ENCODE measurements around the gene MYLK.

MYLK gene

GRCh38 chr3:123883701-123884202 lies 380 bp downstream of the MYLK start:
- H3K27ac Mint-ChIP-seq = no peak overlapping the region
- H3K36me3 Mint-ChIP-seq = no peaks in the 10 kb centered on the region
- H3K9me3 Mint-ChIP-seq = no peaks in the 10 kb centered on the region
- peaks cover 10% of the 10 kb centered on the region for H3K4me1 Mint-ChIP-seq
- H3K4me3 Mint-ChIP-seq = no peak overlapping the region
- H3K27me3 Mint-ChIP-seq = peaks cover 43% of the 10 kb centered on the region

GRCh38 chr3:123883111-123883510 lies 1.0 kb downstream of the MYLK start:
- H3K27ac Mint-ChIP-seq = no peak overlapping the region
- H3K9me3 Mint-ChIP-seq = no peaks in the 10 kb centered on the region
- peak overlapping the region; percentile 3 for H3K4me3 Mint-ChIP-seq
- H3K4me1 Mint-ChIP-seq = peaks cover 10% of the 10 kb centered on the region
- no peaks in the 10 kb centered on the region for H3K36me3 Mint-ChIP-seq
- peaks cover 41% of the 10 kb centered on the region for H3K27me3 Mint-ChIP-seq

- H3K4me1 Mint-ChIP-seq = peaks cover 10% of the 10 kb centered on the region
- no peak overlapping the region for H3K4me3 Mint-ChIP-seq
- peaks cover 38% of the 10 kb centered on the region for H3K27me3 Mint-ChIP-seq
Observed at GRCh38 chr3:123881771-123882170, 2.4 kb downstream of the MYLK start.

GRCh38 chr3:123880998-123881561 lies 3.1 kb downstream of the MYLK start:
- peaks cover 10% of the 10 kb centered on the region for H3K4me1 Mint-ChIP-seq
- H3K27me3 Mint-ChIP-seq = peaks cover 36% of the 10 kb centered on the region
- no peaks in the 10 kb centered on the region for H3K36me3 Mint-ChIP-seq
- no peak overlapping the region for H3K4me3 Mint-ChIP-seq
- H3K9me3 Mint-ChIP-seq = no peaks in the 10 kb centered on the region
- H3K27ac Mint-ChIP-seq = peak overlapping the region; percentile 8

More at GRCh38 chr3:123881771-123882170, 2.4 kb downstream of the MYLK start:
- H3K9me3 Mint-ChIP-seq = no peaks in the 10 kb centered on the region
- H3K36me3 Mint-ChIP-seq = no peaks in the 10 kb centered on the region
- H3K27ac Mint-ChIP-seq = no peak overlapping the region

GRCh38 chr3:123878807-123879206 lies 5.3 kb downstream of the MYLK start:
- no peaks in the 10 kb centered on the region for H3K9me3 Mint-ChIP-seq
- no peaks in the 10 kb centered on the region for H3K36me3 Mint-ChIP-seq
- H3K4me3 Mint-ChIP-seq = no peak overlapping the region
- peaks cover 30% of the 10 kb centered on the region for H3K27me3 Mint-ChIP-seq
- no peak overlapping the region for H3K27ac Mint-ChIP-seq
- H3K4me1 Mint-ChIP-seq = peaks cover 10% of the 10 kb centered on the region

- peaks cover 27% of the 10 kb centered on the region for H3K27me3 Mint-ChIP-seq
- peaks cover 2% of the 10 kb centered on the region for H3K4me1 Mint-ChIP-seq
- no peaks in the 10 kb centered on the region for H3K36me3 Mint-ChIP-seq
- H3K27ac Mint-ChIP-seq = no peak overlapping the region
- H3K4me3 Mint-ChIP-seq = no peak overlapping the region
- H3K9me3 Mint-ChIP-seq = no peaks in the 10 kb centered on the region
Observed at GRCh38 chr3:123877965-123878364, 6.2 kb downstream of the MYLK start.

- Mint-ChIP-seq H3K27me3 (peaks cover 25% of the 10 kb centered on the region), H3K4me3 (no peak overlapping the region), H3K9me3 (no peaks in the 10 kb centered on the region), H3K4me1 (no peaks in the 10 kb centered on the region), H3K36me3 (no peaks in the 10 kb centered on the region), H3K27ac (no peak overlapping the region)
Observed at GRCh38 chr3:123877466-123877865, 6.7 kb downstream of the MYLK start.

GRCh38 chr3:123876858-123877257 lies 7.3 kb downstream of the MYLK start:
- H3K4me3 Mint-ChIP-seq = no peak overlapping the region

GRCh38 chr3:123872621-123873020 lies 11.5 kb downstream of the MYLK start:
- no peak overlapping the region for H3K4me3 Mint-ChIP-seq
- peaks cover 14% of the 10 kb centered on the region for H3K27me3 Mint-ChIP-seq
- H3K27ac Mint-ChIP-seq = no peak overlapping the region
- no peaks in the 10 kb centered on the region for H3K4me1 Mint-ChIP-seq
- no peaks in the 10 kb centered on the region for H3K36me3 Mint-ChIP-seq
- H3K9me3 Mint-ChIP-seq = no peaks in the 10 kb centered on the region

More at GRCh38 chr3:123876858-123877257, 7.3 kb downstream of the MYLK start:
- peaks cover 23% of the 10 kb centered on the region for H3K27me3 Mint-ChIP-seq
- H3K27ac Mint-ChIP-seq = no peak overlapping the region
- no peaks in the 10 kb centered on the region for H3K36me3 Mint-ChIP-seq
- no peaks in the 10 kb centered on the region for H3K9me3 Mint-ChIP-seq
- H3K4me1 Mint-ChIP-seq = no peaks in the 10 kb centered on the region

- Mint-ChIP-seq H3K4me3 (no peak overlapping the region), H3K27me3 (peaks cover 16% of the 10 kb centered on the region), H3K4me1 (no peaks in the 10 kb centered on the region), H3K27ac (no peak overlapping the region), H3K9me3 (no peaks in the 10 kb centered on the region), H3K36me3 (no peaks in the 10 kb centered on the region)
Observed at GRCh38 chr3:123871946-123872345, 12.2 kb downstream of the MYLK start.

GRCh38 chr3:123870033-123870432 lies 14.1 kb downstream of the MYLK start:
- no peaks in the 10 kb centered on the region for H3K36me3 Mint-ChIP-seq
- no peak overlapping the region for H3K27ac Mint-ChIP-seq
- no peaks in the 10 kb centered on the region for H3K9me3 Mint-ChIP-seq
- H3K4me1 Mint-ChIP-seq = no peaks in the 10 kb centered on the region
- H3K27me3 Mint-ChIP-seq = peaks cover 16% of the 10 kb centered on the region
- no peak overlapping the region for H3K4me3 Mint-ChIP-seq

GRCh38 chr3:123869165-123869564 lies 15.0 kb downstream of the MYLK start:
- H3K27me3 Mint-ChIP-seq = peaks cover 15% of the 10 kb centered on the region
- H3K9me3 Mint-ChIP-seq = no peaks in the 10 kb centered on the region

GRCh38 chr3:123864706-123865105 lies 19.4 kb downstream of the MYLK start:
- Mint-ChIP-seq H3K36me3 (no peaks in the 10 kb centered on the region), H3K27me3 (peaks cover 4% of the 10 kb centered on the region), H3K9me3 (no peaks in the 10 kb centered on the region), H3K4me1 (no peaks in the 10 kb centered on the region), H3K4me3 (no peak overlapping the region), H3K27ac (no peak overlapping the region)

More at GRCh38 chr3:123869165-123869564, 15.0 kb downstream of the MYLK start:
- Mint-ChIP-seq H3K4me3 (no peak overlapping the region), H3K36me3 (no peaks in the 10 kb centered on the region), H3K4me1 (no peaks in the 10 kb centered on the region), H3K27ac (no peak overlapping the region)

- peaks cover 4% of the 10 kb centered on the region for H3K27me3 Mint-ChIP-seq
- no peaks in the 10 kb centered on the region for H3K36me3 Mint-ChIP-seq
- H3K4me3 Mint-ChIP-seq = no peak overlapping the region
- no peaks in the 10 kb centered on the region for H3K4me1 Mint-ChIP-seq
- no peak overlapping the region for H3K27ac Mint-ChIP-seq
- H3K9me3 Mint-ChIP-seq = no peaks in the 10 kb centered on the region
Observed at GRCh38 chr3:123862152-123862551, 22.0 kb downstream of the MYLK start.

GRCh38 chr3:123861081-123861836 lies 22.9 kb downstream of the MYLK start:
- Mint-ChIP-seq H3K27ac (no peak overlapping the region), H3K4me3 (no peak overlapping the region), H3K9me3 (no peaks in the 10 kb centered on the region)

GRCh38 chr3:123859177-123859576 lies 25.0 kb downstream of the MYLK start:
- Mint-ChIP-seq H3K4me1 (no peaks in the 10 kb centered on the region), H3K27me3 (peaks cover 4% of the 10 kb centered on the region), H3K27ac (no peak overlapping the region), H3K4me3 (no peak overlapping the region), H3K9me3 (peaks cover 7% of the 10 kb centered on the region), H3K36me3 (peaks cover 1% of the 10 kb centered on the region)

More at GRCh38 chr3:123861081-123861836, 22.9 kb downstream of the MYLK start:
- H3K36me3 Mint-ChIP-seq = no peaks in the 10 kb centered on the region
- H3K27me3 Mint-ChIP-seq = peaks cover 3% of the 10 kb centered on the region
- no peaks in the 10 kb centered on the region for H3K4me1 Mint-ChIP-seq

Measured in activated naive CD4-positive, alpha-beta T cell treated with anti-CD3 and anti-CD28 coated beads, Interleukin-2, amount 50 U/mL, for 24 hours (primary cell).